HepG2 (cell line): ENCODE results near the gene C22orf42. TPM values are rescaled to one million over a fixed set of nuclear protein-coding genes. Genes with fewer than 3 reads are reported as not detected.
"Not testable (repeated sequence)": the region's sequence is repeated elsewhere in the genome, so short reads cannot be mapped to it uniquely, and the experiment has no call there.

Experiments used
- ATAC-seq: fragments of 200-7000 bp; cut with Tn5 transposase; 3 replicates; pipeline ENCODE4 v1.9.1; 2020; ENCODE audit warnings: mild to moderate bottlenecking, moderate library complexity
- BruUV-seq: library from RNA; stranded (reverse); fragments of 400-500 nt; replicated peaks from 2 replicates; lab custom pipeline; 2021; lab: Mats Ljungman, UMichigan
- CTCF ChIA-PET: fragments of 300-600 bp; formaldehyde crosslinking; extraction: SDS; loops from one replicate; lab custom pipeline; 2021; ENCODE audit warnings: low total read pairs, inconsistent platforms, low intra/inter-chr PET ratio; lab: Yijun Ruan, JAX
- POLR2A ChIA-PET: fragments of 350-600 bp; sonication (Branson Sonifier 250); formaldehyde crosslinking; loops from one replicate; lab custom pipeline; 2020; ENCODE audit warnings: antibody characterized with exemption, inconsistent platforms; lab: Yijun Ruan, JAX
- DNase-seq: peaks from one replicate; pipeline ENCODE4 v3.0.0-alpha.2; 2015; ENCODE audit warnings: low spot score
- FAIRE-seq: peaks from 3 replicates; lab custom pipeline; 2011; peaks lifted over from hg19 to GRCh38; lab: Jason Lieb, UNC
- H2AFZ ChIP-seq: one replicate; pipeline ENCODE4 v1.6.1; 2011; ENCODE audit warnings: low read length, inconsistent platforms
- H3K27ac ChIP-seq: fragments of 300-600 bp; 3 replicates; pipeline ENCODE4 v1.8.0; 2011; ENCODE audit warnings: mixed run types, mild to moderate bottlenecking, mixed read lengths, low read length, inconsistent platforms; ENCODE audit not compliant: insufficient read depth; ENCODE audit errors: extremely low read length
- H3K27me3 ChIP-seq, 2 experiments: fragments of 200-600 bp in 1 of 2; 2 replicates in 1 of 2; 3 replicates in 1 of 2; pipeline versions ENCODE4 v1.6.0 to v1.8.0; 2011; ENCODE audit warnings: low read length in 2 of 2, mild to moderate bottlenecking in 2 of 2, moderate library complexity in 2 of 2, inconsistent platforms in 1 of 2; ENCODE audit not compliant: insufficient read depth in 2 of 2, control insufficient read depth in 1 of 2
- H3K36me3 ChIP-seq, 2 experiments: fragments of 200-600 bp in 1 of 2; replicated peaks in 1 of 2; 2 replicates in 1 of 2; 3 replicates in 1 of 2; pipeline versions ENCODE4 v1.5.1 to v1.8.0; 2011; ENCODE audit warnings: low read length in 2 of 2, inconsistent platforms in 1 of 2; ENCODE audit not compliant: insufficient read depth in 2 of 2, control insufficient read depth in 1 of 2
- H3K4me1 ChIP-seq: 2 replicates; pipeline ENCODE4 v1.5.1; 2012; ENCODE audit warnings: low read length, inconsistent platforms; ENCODE audit not compliant: insufficient read depth
- H3K4me2 ChIP-seq: 2 replicates; pipeline ENCODE4 v1.6.0; 2011; ENCODE audit warnings: low read depth, low read length, inconsistent platforms
- H3K4me3 ChIP-seq, 3 experiments: fragments of 200-600 bp in 1 of 3; sonication (generic), shearing (Covaris generic) in 1 of 3; replicated peaks in 1 of 3; 2 replicates each; pipeline ENCODE4 v1.5.1; 2011 to 2016; ENCODE audit warnings: low read length in 3 of 3, inconsistent platforms in 2 of 3, low read depth in 2 of 3, mild to moderate bottlenecking in 2 of 3, control low read depth in 1 of 3, mixed read lengths in 1 of 3; ENCODE audit not compliant: insufficient read depth in 1 of 3
- H3K79me2 ChIP-seq: one replicate; pipeline ENCODE4 v1.6.1; 2011; ENCODE audit warnings: low read length, inconsistent platforms; ENCODE audit not compliant: insufficient read depth
- H3K9ac ChIP-seq: 2 replicates; pipeline ENCODE4 v1.6.0; 2011; ENCODE audit warnings: mild to moderate bottlenecking, low read depth, low read length, inconsistent platforms; ENCODE audit not compliant: insufficient read depth
- H3K9me3 ChIP-seq: 2 replicates; pipeline ENCODE4 v1.5.1; 2012; ENCODE audit warnings: mild to moderate bottlenecking, low read length
- H4K20me1 ChIP-seq: 2 replicates; pipeline ENCODE4 v1.6.0; 2011; ENCODE audit warnings: inconsistent platforms, mild to moderate bottlenecking, low read length, moderate library complexity; ENCODE audit not compliant: insufficient read depth
- E2F1 ChIP-seq: sonication (generic); formaldehyde crosslinking; IDR thresholded peaks from 2 replicates; pipeline ENCODE4 v1.5.0; 2020; ENCODE audit warnings: missing genetic modification reagents
- IRF1 ChIP-seq: sonication (generic); formaldehyde crosslinking; IDR thresholded peaks from 2 replicates; pipeline ENCODE4 v1.4.0; 2020; ENCODE audit warnings: low read depth, mild to moderate bottlenecking, missing genetic modification reagents
- ZFX ChIP-seq: sonication (generic); formaldehyde crosslinking; IDR thresholded peaks from 2 replicates; pipeline ENCODE4 v1.4.0; 2020; ENCODE audit warnings: mild to moderate bottlenecking, low read depth, missing genetic modification reagents, moderate library complexity
- ZNF644 ChIP-seq: IDR thresholded peaks from 2 replicates; pipeline ENCODE4 v1.6.1; 2016; ENCODE audit warnings: low read depth
- ZNF670 ChIP-seq: sonication (generic); formaldehyde crosslinking; IDR thresholded peaks from 2 replicates; pipeline ENCODE4 v1.8.0; 2022; ENCODE audit warnings: mild to moderate bottlenecking, missing genetic modification reagents, borderline replicate concordance
- WGBS: methylation state at CpG from one replicate; pipeline ENCODE4 v1.1.6; 2017; ENCODE audit warnings: low lambda C conversion rate; 5-methylcytosine and 5-hydroxymethylcytosine counted together
- in situ Hi-C: cut with HindIII; loops from 2 replicates; pipeline ENCODE4 v1.10.0; 2017; ENCODE audit warnings: low pct_unique_long_range_greater_than_20kb; ENCODE audit not compliant: extremely low pct_ligation_motif_present
- intact Hi-C: fragments of 100-400 bp; cut with micrococcal nuclease; formaldehyde crosslinking; loops from one replicate; pipeline ENCODE4 v1.10.0; 2022; ENCODE audit not compliant: unreplicated experiment
- polyA plus RNA-seq, 8 experiments: library from polyadenylated mRNA; depleted of rRNA in 3 of 8; stranded (reverse) in 7 of 8; unstranded in 1 of 8; fragments of >200 nt; fragmentation: Illumina TruSeq in 4 of 8; extraction: Trizol in 4 of 8; gene quantifications; 2 replicates each; pipeline versions ENCODE4 v1.2.1 to v1.2.3, GENCODE V29; 2011 to 2016; ENCODE audit warnings: low read depth in 4 of 8, missing spikeins in 1 of 8, mixed read lengths in 1 of 8; ENCODE audit not compliant: insufficient read depth in 1 of 8
- total RNA-seq, 5 experiments: library from RNA; depleted of rRNA; stranded (reverse); fragments of >200 nt; fragmentation: Illumina TruSeq; extraction: Trizol; gene quantifications; 2 replicates each; pipeline ENCODE4 v1.2.3, GENCODE V29; 2016; ENCODE audit warnings: low read depth in 1 of 5

The C22orf42 gene
- total and polyA plus RNA-seq, 2 of the 13 experiments (the other 11 are each of a cell fraction or from before 2014, with no cell fraction given), result not detected

GRCh38 chr22:32137731-32138324 lies 21.3 kb downstream of the C22orf42 start (continued):
- peak; percentile 96 for TF ChIP-seq IRF1 (CRISPR knock-in tag)
- 0 out of 2 replicates have a peak, but pooled peaks have one; percentile 16 for TF ChIP-seq E2F1 (CRISPR knock-in tag)
- TF ChIP-seq ZNF670 (CRISPR knock-in tag), result 0 out of 2 replicates have a peak, but pooled peaks have one; percentile 58
- TF ChIP-seq ZNF644 (CRISPR knock-in tag), result peak; percentile 57; the same call in 1 of the 2 replicates
- 0 out of 2 replicates have a peak, but pooled peaks have one; percentile 44 for TF ChIP-seq ZFX

GRCh38 chr22:32136881-32137280 lies 22.2 kb downstream of the C22orf42 start:
- H3K36me3 ChIP-seq, CTCF ChIA-PET, H3K9me3 ChIP-seq, BruUV-seq, intact Hi-C loops, H3K4me2 ChIP-seq, H4K20me1 ChIP-seq, H2AFZ ChIP-seq, H3K4me1 ChIP-seq, H3K9ac ChIP-seq, H3K27ac ChIP-seq, in situ Hi-C loops, H3K79me2 ChIP-seq, DNase-seq, H3K4me3 ChIP-seq, POLR2A ChIA-PET, H3K27me3 ChIP-seq, FAIRE-seq: not testable (repeated sequence)
- WGBS, result 50% methylated on average over 2 of the region's 4 CpGs
- peak; percentile 14 for ATAC-seq
